ENCODE data around the gene TRMO.
"Not testable (repeated sequence)": the region's sequence is repeated elsewhere in the genome, so short reads cannot be mapped to it uniquely, and the experiment has no call there.

- TF ChIP-seq EZH2phosphoT487 (IDR thresholded peaks at IDR 0.05; ENCODE audit: insufficient read depth, low read depth); EZH2 (IDR thresholded peaks at IDR 0.05; ENCODE audit: insufficient read depth, poor library complexity, severe bottlenecking): not testable (repeated sequence)
Measured at GRCh38 chr9:97947094-97947493, 24.8 kb upstream of the TRMO start.

All from GM23248 (cell line).